Smooth muscle cell (in vitro differentiated cells): ENCODE data around the gene TSPAN4. TPM values are rescaled to one million over a fixed set of nuclear protein-coding genes. Genes with fewer than 3 reads are reported as not detected.

Experiments used
- DNase-seq: peaks from one replicate; lab custom pipeline; 2025; ENCODE audit not compliant: unreplicated experiment; lab: John Stamatoyannopoulos, UW
- H2AFZ ChIP-seq: fragments of 200-600 bp; sonication (generic); 2 replicates; pipeline ENCODE4 v1.6.0; 2016; ENCODE audit warnings: antibody characterized with exemption, low read depth, mild to moderate bottlenecking
- H3F3A ChIP-seq: fragments of 200-600 bp; sonication (generic); 2 replicates; pipeline ENCODE4 v1.6.0; 2017; ENCODE audit warnings: antibody characterized with exemption, low read depth
- H3K27ac ChIP-seq: fragments of 200-600 bp; sonication (generic); 2 replicates; pipeline ENCODE4 v1.5.1; 2016; ENCODE audit warnings: low read depth, mild to moderate bottlenecking
- H3K27me3 ChIP-seq: fragments of 200-600 bp; sonication (generic); 2 replicates; pipeline ENCODE4 v1.6.1; 2016; ENCODE audit warnings: low read depth, mild to moderate bottlenecking
- H3K36me3 ChIP-seq: fragments of 200-600 bp; sonication (generic); 2 replicates; pipeline ENCODE4 v1.5.1; 2016; ENCODE audit warnings: low read depth
- H3K4me1 ChIP-seq: fragments of 200-600 bp; sonication (generic); 2 replicates; pipeline ENCODE4 v1.5.1; 2016; ENCODE audit warnings: low read depth
- H3K4me2 ChIP-seq: fragments of 200-600 bp; sonication (generic); 2 replicates; pipeline ENCODE4 v1.6.0; 2016; ENCODE audit warnings: mild to moderate bottlenecking
- H3K4me3 ChIP-seq: fragments of 200-600 bp; sonication (generic); 2 replicates; pipeline ENCODE4 v1.5.1; 2016; ENCODE audit warnings: mild to moderate bottlenecking
- H3K79me2 ChIP-seq: fragments of 200-600 bp; sonication (generic); 2 replicates; pipeline ENCODE4 v1.6.0; 2016; ENCODE audit warnings: low read depth, mild to moderate bottlenecking
- H3K9ac ChIP-seq: fragments of 200-600 bp; sonication (generic); 2 replicates; pipeline ENCODE4 v1.6.0; 2016; ENCODE audit warnings: low read depth
- H3K9me3 ChIP-seq: fragments of 200-600 bp; sonication (generic); replicated peaks from 2 replicates; pipeline ENCODE4 v1.5.1; 2016; ENCODE audit warnings: low read depth
- H4K20me1 ChIP-seq: fragments of 200-600 bp; sonication (generic); 2 replicates; pipeline ENCODE4 v1.6.0; 2016; ENCODE audit warnings: low read depth
- CTCF ChIP-seq: fragments of 200-600 bp; sonication (generic); IDR thresholded peaks from 2 replicates; pipeline ENCODE4 v1.5.1; 2017; ENCODE audit warnings: borderline replicate concordance, mild to moderate bottlenecking, antibody characterized with exemption; ENCODE audit not compliant: insufficient read depth, poor library complexity, severe bottlenecking
- WGBS: methylation state at CpG from one replicate; pipeline ENCODE4 v1.1.7; 2016; ENCODE audit warnings: low lambda C conversion rate; 5-methylcytosine and 5-hydroxymethylcytosine counted together
- polyA plus RNA-seq: library from polyadenylated mRNA; unstranded; fragments of >200 nt; fragmentation: Nextera tagmentation; extraction: Ambion mirVana; gene quantifications from 2 replicates; pipeline ENCODE4 v1.2.1, GENCODE V29; 2016
- total RNA-seq: library from RNA; depleted of rRNA; stranded (reverse); fragments of >200 nt; gene quantifications from 2 replicates; pipeline ENCODE4 v1.2.3, GENCODE V29; 2014

TSPAN4 gene
- total and polyA plus RNA-seq, 2 experiments from 2014 or later = 68.2 to 179 TPM

- no peak for TF ChIP-seq CTCF
- H3K36me3 ChIP-seq = no peaks in the 10 kb centered on the region
- H3K27ac ChIP-seq = no peak overlapping the region
- peaks cover 3% of the 10 kb centered on the region for H3K27me3 ChIP-seq
- no peak for DNase-seq
- peaks cover 37% of the 10 kb centered on the region for H3K79me2 ChIP-seq
- H3K4me3 ChIP-seq = no peak overlapping the region
- H3K9me3 ChIP-seq = no peaks in the 10 kb centered on the region
- peaks cover 22% of the 10 kb centered on the region for H3K4me1 ChIP-seq
- H3K4me2 ChIP-seq = no peak overlapping the region
- no peak overlapping the region for H3K9ac ChIP-seq
- WGBS = 98% methylated on average over 14 of the region's 14 CpGs
- peaks cover 22% of the 10 kb centered on the region for H3F3A ChIP-seq
- no peak overlapping the region for H2AFZ ChIP-seq
- peaks cover 80% of the 10 kb centered on the region for H4K20me1 ChIP-seq
Measured at GRCh38 chr11:836274-836673, 6.4 kb upstream of the TSPAN4 start.

DNA sequence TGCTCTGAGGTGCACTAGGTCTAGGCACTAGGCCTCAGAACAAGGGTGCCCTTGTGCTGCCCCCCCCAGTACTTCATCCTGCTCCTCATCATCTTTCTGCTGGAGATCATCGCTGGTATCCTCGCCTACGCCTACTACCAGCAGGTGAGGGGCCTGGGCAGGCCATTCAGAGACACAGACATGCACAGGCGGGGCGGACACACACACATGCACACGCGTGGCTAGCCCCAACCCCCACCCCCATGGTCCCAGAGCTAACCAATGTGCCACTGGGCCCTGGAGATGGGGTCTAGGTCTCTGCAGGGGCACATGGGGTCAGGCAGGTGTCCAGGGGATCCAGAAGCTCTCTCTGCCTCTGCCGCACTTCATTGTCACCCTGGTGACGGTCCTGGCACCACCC is 6.0 kb upstream of the TSPAN4 start:
- Histone ChIP-seq H3K4me2 (no peak overlapping the region), H3K4me1 (peaks cover 21% of the 10 kb centered on the region), H3K27ac (no peak overlapping the region), H3K36me3 (no peaks in the 10 kb centered on the region), H3F3A (peaks cover 23% of the 10 kb centered on the region), H3K27me3 (no peaks in the 10 kb centered on the region), H4K20me1 (peaks cover 82% of the 10 kb centered on the region), H3K79me2 (peaks cover 41% of the 10 kb centered on the region), H3K4me3 (no peak overlapping the region), H2AFZ (no peak overlapping the region), H3K9me3 (no peaks in the 10 kb centered on the region), H3K9ac (no peak overlapping the region)
- no peak for TF ChIP-seq CTCF
- 88% methylated on average over 9 of the region's 9 CpGs for WGBS
- no peak for DNase-seq

- H4K20me1 ChIP-seq = peaks cover 84% of the 10 kb centered on the region
- peaks cover 48% of the 10 kb centered on the region for H3K79me2 ChIP-seq
Measured at GRCh38 chr11:837189-837989, 5.3 kb upstream of the TSPAN4 start.

More at GRCh38 chr11:837189-837989, 5.3 kb upstream of the TSPAN4 start:
- DNase-seq = no peak
- Histone ChIP-seq H3K4me2 (no peak overlapping the region), H3K27me3 (no peaks in the 10 kb centered on the region), H3K4me1 (peaks cover 14% of the 10 kb centered on the region), H3F3A (peaks cover 23% of the 10 kb centered on the region), H3K9me3 (no peaks in the 10 kb centered on the region), H3K9ac (no peak overlapping the region), H3K36me3 (no peaks in the 10 kb centered on the region), H2AFZ (no peak overlapping the region), H3K4me3 (no peak overlapping the region), H3K27ac (no peak overlapping the region)
- TF ChIP-seq CTCF = no peak
- 94% methylated on average over 20 of the region's 22 CpGs for WGBS
